ENCODE data around the gene PCDHGB6. TPM values are rescaled to one million over a fixed set of nuclear protein-coding genes. Genes with fewer than 3 reads are reported as not detected.
"Not testable (repeated sequence)": the region's sequence is repeated elsewhere in the genome, so short reads cannot be mapped to it uniquely, and the experiment has no call there.

The PCDHGB6 gene
- total and polyA plus RNA-seq, 2 experiments from 2014 or later = 2.8 to 8.1 TPM

- not testable (repeated sequence) for H3K9me2 ChIP-seq (ENCODE audit: insufficient read depth); DNase-seq (ENCODE audit: low spot score); H4K20me1 ChIP-seq (replicated peaks; ENCODE audit: insufficient read depth); H3K4me1 ChIP-seq (ENCODE audit: insufficient read depth); H3F3A ChIP-seq (replicated peaks; ENCODE audit: low read depth); H3K4me2 ChIP-seq; H3K36me3 ChIP-seq (ENCODE audit: insufficient read depth); H3K27ac ChIP-seq (ENCODE audit: low read depth); ATAC-seq; H3K4me3 ChIP-seq; H3K27me3 ChIP-seq (ENCODE audit: insufficient read depth); H3K79me2 ChIP-seq (replicated peaks; ENCODE audit: insufficient read depth); H3K27ac Mint-ChIP-seq; H2AFZ ChIP-seq
- peaks cover 51% of the 10 kb centered on the region for H3K9me3 Mint-ChIP-seq
- peaks cover 55% of the 10 kb centered on the region for H3K36me3 Mint-ChIP-seq (ENCODE audit: low read depth)
- peaks cover 26% of the 10 kb centered on the region for H3K27me3 Mint-ChIP-seq (ENCODE audit: insufficient read depth, low read depth, poor library complexity)
- peak; percentile 39 for TF ChIP-seq REST (IDR thresholded peaks at IDR 0.05; ENCODE audit: unreplicated experiment)
- H3K4me3 Mint-ChIP-seq = peak overlapping the region; percentile 11; the same call in 2 of the 3 replicates
- H3K4me1 Mint-ChIP-seq = peaks cover 14% of the 10 kb centered on the region
These were observed 6.9 kb downstream of the PCDHGB6 start for GRCh38 chr5:141414548-141415274.

- DNase-seq (ENCODE audit: low spot score); H3K4me3 Mint-ChIP-seq; H3K36me3 ChIP-seq (ENCODE audit: insufficient read depth); H4K20me1 ChIP-seq (replicated peaks; ENCODE audit: insufficient read depth); H3K27me3 ChIP-seq (ENCODE audit: insufficient read depth); ATAC-seq; H3K4me1 ChIP-seq (ENCODE audit: insufficient read depth); H3F3A ChIP-seq (replicated peaks; ENCODE audit: low read depth); H2AFZ ChIP-seq; H3K9me2 ChIP-seq (ENCODE audit: insufficient read depth); H3K27ac ChIP-seq (ENCODE audit: low read depth); H3K4me2 ChIP-seq; H3K79me2 ChIP-seq (replicated peaks; ENCODE audit: insufficient read depth); H3K27ac Mint-ChIP-seq; H3K4me3 ChIP-seq: not testable (repeated sequence)
- H3K36me3 Mint-ChIP-seq (ENCODE audit: low read depth) = peaks cover 58% of the 10 kb centered on the region
- peaks cover 55% of the 10 kb centered on the region for H3K9me3 Mint-ChIP-seq
- peaks cover 17% of the 10 kb centered on the region for H3K4me1 Mint-ChIP-seq
- H3K27me3 Mint-ChIP-seq (ENCODE audit: insufficient read depth, low read depth, poor library complexity) = peaks cover 25% of the 10 kb centered on the region
These were observed 7.4 kb downstream of the PCDHGB6 start for GRCh38 chr5:141415275-141415618.

- H3K9me3 Mint-ChIP-seq = peaks cover 77% of the 10 kb centered on the region
These were observed 9.8 kb downstream of the PCDHGB6 start, which contains the start of gene PCDHGB7 for GRCh38 chr5:141417494-141418172. Gene PCDHGB7, plus strand, starts transcription at chr5:141417677. Its CDS starts 183 bp downstream, at chr5:141417860.

More at GRCh38 chr5:141417494-141418172, 9.8 kb downstream of the PCDHGB6 start, which contains the start of gene PCDHGB7:
- H3K36me3 ChIP-seq (ENCODE audit: insufficient read depth); H3F3A ChIP-seq (replicated peaks; ENCODE audit: low read depth); H3K27ac ChIP-seq (ENCODE audit: low read depth); H2AFZ ChIP-seq; H4K20me1 ChIP-seq (replicated peaks; ENCODE audit: insufficient read depth); H3K9me2 ChIP-seq (ENCODE audit: insufficient read depth); H3K4me1 ChIP-seq (ENCODE audit: insufficient read depth); H3K79me2 ChIP-seq (replicated peaks; ENCODE audit: insufficient read depth): not testable (repeated sequence)
- Mint-ChIP-seq H3K36me3 (ENCODE audit: low read depth) (peaks cover 79% of the 10 kb centered on the region), H3K27ac (peak within 1 kb of the TSS; percentile 56; the same call in 1 of the 2 replicates), H3K27me3 (ENCODE audit: insufficient read depth, low read depth, poor library complexity) (peaks cover 35% of the 10 kb centered on the region), H3K4me3 (peak within 1 kb of the TSS; percentile 85), H3K4me1 (peaks cover 17% of the 10 kb centered on the region)
- DNase-seq (ENCODE audit: low spot score) (peak; percentile 94), ATAC-seq (peak; percentile 84)
- Histone ChIP-seq H3K4me3 (peak within 1 kb of the TSS; percentile 59), H3K27me3 (ENCODE audit: insufficient read depth) (peaks cover 20% of the 10 kb centered on the region), H3K4me2 (peak within 1 kb of the TSS; percentile 81)
- 0 out of 2 replicates have a peak, but pooled peaks have one; percentile 62 for TF ChIP-seq CREB1 (CRISPR knock-in tag; IDR thresholded peaks at IDR 0.05; ENCODE audit: low read depth)
- TF ChIP-seq, protein P1, sequence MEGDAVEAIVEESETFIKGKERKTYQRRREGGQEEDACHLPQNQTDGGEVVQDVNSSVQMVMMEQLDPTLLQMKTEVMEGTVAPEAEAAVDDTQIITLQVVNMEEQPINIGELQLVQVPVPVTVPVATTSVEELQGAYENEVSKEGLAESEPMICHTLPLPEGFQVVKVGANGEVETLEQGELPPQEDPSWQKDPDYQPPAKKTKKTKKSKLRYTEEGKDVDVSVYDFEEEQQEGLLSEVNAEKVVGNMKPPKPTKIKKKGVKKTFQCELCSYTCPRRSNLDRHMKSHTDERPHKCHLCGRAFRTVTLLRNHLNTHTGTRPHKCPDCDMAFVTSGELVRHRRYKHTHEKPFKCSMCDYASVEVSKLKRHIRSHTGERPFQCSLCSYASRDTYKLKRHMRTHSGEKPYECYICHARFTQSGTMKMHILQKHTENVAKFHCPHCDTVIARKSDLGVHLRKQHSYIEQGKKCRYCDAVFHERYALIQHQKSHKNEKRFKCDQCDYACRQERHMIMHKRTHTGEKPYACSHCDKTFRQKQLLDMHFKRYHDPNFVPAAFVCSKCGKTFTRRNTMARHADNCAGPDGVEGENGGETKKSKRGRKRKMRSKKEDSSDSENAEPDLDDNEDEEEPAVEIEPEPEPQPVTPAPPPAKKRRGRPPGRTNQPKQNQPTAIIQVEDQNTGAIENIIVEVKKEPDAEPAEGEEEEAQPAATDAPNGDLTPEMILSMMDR (conservative IDR thresholded peaks at IDR 0.05; ENCODE audit: low read depth in 2 of 2) = peak; percentile 74 to 79

Measured in GM23338 (cell line).